ENCODE results near the gene TAX1BP3.

DNA sequence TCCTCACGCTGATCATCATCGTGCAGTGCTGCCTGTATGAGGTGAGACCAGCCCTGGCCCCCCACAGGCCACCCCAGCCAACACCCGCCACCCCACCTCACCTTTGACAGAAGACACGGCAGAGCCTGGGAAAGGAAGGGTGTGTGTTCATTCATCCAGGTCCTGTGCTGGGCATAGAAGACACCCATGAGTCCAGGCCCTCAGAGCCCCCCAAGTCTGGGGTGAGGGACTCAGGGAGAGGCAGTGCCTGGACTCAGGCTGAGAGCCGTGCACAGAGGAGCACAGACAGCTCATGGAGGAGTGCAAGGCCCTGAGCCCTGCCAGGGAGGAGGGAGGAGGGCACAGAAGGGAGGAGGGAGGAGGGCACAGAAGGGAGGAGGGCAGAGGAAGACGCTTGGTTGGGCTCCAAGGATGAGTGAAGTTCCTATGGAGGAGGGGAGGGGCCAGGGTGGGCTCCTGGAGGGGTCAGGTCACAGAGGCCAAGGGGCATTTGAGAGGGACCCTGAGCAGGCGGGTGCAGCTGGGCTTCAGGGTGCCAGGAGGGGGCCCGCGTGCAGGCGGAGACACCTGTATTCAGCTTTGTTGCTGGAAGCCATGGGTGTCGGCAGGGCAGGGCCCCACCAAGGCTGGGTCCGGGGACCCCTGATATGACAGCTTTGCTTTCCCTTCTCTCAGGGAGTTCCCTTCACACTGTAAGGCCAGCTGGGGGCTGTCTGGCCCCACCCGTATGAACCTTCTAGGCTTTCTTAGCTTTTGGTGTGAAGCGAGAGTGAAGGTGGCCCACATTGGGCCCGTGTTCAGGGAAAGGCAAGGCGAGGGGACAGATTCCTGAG, 11.4 kb downstream of the TAX1BP3 start:
- TF ChIP-seq ZNF521 (tag by site-specific recombination; IDR thresholded peaks at IDR 0.05) (no peak), TCF7L2 (IDR thresholded peaks at IDR 0.05; ENCODE audit: borderline replicate concordance, low read depth, low read length) (no peak), ZBTB7A (tag by site-specific recombination; IDR thresholded peaks at IDR 0.05; ENCODE audit: low read depth) (no peak), ZNF112 (tag by site-specific recombination; IDR thresholded peaks at IDR 0.05) (no peak), ZNF776 (tag by site-specific recombination; IDR thresholded peaks at IDR 0.05; ENCODE audit: borderline replicate concordance) (no peak), ZSCAN30 (tag by site-specific recombination; IDR thresholded peaks at IDR 0.05) (no peak)
- TF ChIP-seq, protein P1, sequence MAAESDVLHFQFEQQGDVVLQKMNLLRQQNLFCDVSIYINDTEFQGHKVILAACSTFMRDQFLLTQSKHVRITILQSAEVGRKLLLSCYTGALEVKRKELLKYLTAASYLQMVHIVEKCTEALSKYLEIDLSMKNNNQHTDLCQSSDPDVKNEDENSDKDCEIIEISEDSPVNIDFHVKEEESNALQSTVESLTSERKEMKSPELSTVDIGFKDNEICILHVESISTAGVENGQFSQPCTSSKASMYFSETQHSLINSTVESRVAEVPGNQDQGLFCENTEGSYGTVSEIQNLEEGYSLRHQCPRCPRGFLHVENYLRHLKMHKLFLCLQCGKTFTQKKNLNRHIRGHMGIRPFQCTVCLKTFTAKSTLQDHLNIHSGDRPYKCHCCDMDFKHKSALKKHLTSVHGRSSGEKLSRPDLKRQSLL (tag by site-specific recombination; IDR thresholded peaks at IDR 0.05): no peak

All from HEK293 (cell line).